HG03432 (cell line): Measurements from ENCODE around the gene FOXM1.

Experiments used
- ATAC-seq: cut with Tn5 transposase; IDR thresholded peaks from one replicate; pipeline ENCODE4 v1.9.1; 2021; ENCODE audit warnings: mild to moderate bottlenecking, moderate library complexity; ENCODE audit not compliant: unreplicated experiment

Gene FOXM1

DNA sequence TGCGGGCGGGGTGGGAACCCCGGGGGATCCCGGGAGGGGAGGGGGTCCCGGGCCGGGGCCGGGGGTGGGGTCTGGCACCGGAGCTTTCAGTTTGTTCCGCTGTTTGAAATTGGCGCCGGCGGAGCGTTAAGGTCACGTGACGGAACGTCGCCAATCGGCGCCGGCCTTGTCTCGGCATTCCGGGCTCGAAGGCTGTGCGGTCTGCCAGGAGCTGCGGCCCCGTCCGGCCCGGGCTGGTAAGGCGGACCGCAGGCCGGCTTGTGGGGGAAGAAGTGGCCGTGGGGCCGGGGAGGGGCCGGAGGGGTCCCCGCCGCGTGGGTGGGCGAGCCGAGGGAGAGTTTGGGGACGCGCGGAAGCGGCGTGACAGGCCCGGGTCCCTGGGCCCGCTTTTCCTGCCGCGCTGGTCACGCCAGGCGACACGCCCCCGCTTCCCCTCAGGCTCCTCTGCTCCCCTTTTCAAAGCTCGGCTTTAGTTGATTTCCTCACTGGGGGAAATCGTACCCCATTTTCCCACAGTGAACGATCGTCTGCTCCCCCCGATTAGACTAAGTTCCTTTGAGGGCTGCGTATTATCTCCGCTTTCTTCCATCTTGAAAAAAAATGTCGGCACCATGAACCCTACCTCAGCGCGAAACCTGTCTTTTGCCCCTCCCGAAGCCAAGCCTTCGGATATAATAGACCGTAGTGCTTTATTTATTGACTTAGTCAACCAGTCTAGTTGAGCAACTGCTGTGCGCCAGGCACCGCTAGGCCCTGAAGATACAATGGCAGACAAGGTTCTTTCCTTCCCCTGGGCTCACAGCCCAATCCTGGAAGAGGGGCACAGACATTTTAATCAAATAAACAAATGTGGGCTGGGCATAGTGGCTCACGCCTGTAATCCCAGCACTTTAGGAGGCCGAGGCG lies at the start of gene FOXM1, which contains the start of gene RHNO1:
Gene FOXM1 (minus strand): TSS at position 128 of the 906 bp plus-strand sequence. CDS start 2,696 bp downstream, outside the sequence.
Gene RHNO1 (plus strand): TSS at position 177 of the 906 bp plus-strand sequence. CDS start 8,144 bp downstream, outside the sequence.
- peak; percentile 88 for ATAC-seq

DNA sequence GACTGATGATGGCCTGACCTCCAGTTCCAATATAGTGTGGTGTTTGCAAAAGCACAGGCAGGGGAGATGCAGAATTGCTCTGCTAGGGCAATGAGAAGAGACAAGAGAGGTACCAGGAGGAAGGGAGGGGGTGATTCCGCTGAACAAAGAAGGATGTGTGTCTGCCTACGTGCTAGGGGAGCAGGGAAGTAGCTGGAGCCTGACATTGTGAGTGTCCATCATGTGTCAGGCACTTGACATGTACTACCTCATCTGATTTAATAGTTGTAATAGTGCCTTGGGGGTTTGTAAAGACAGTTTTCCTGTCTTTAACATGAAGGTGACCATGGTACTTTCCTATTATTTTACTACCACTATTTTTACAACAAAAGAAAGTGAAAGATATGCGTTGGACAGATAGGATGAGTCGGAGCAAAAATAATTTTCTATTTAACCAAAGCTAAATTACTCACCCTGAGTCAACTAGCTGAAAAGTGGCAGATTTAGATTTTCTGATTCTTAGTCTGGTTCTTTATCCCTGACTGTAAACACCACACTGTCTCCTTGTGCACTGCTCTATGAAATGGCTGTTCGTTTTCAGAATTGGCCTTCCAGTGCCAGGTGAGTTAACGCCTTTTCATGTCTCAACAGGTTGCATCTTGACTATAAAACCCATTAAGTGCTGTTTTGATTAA lies 48.5 kb upstream of the FOXM1 start:
- no peak for ATAC-seq

DNA sequence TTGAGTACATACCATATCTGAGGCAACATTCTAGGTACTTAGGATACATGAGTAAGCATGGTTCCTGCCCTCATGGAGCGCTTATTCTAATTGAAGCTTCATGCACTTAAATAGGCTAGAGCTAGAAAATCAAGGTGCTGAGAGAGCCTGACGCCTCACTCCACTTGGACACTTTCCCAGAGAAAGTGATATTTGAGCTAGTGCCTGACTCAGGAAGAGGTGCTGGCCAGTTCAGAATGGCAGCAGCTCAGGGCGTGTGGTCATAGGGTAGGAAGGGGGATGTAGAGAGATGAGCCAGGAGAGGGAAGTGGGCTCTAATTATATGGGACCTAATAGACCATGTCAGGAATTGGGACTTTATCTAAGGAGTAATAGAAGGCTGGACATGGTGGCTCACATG lies 47.0 kb upstream of the FOXM1 start:
- ATAC-seq, result no peak

DNA sequence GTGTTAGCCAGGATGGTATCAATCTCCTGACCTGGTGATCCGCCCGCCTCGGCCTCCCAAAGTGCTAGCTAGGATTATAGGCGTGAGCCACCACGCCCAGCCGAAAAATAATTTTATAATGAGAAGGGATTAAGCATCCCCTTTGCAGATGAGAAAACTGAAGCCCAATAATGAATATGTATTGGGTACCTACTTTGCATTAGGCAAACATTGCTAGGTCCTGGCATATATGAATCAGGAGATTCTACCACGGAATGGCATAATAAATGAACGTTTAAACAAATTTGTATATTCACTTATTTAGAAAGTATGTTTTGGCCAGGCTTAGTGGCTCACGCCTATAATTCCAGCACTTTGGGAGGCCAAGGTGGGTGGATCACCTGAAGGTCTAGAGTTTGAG lies 46.1 kb upstream of the FOXM1 start:
- ATAC-seq, result no peak

GRCh38 chr12:2922329-2922728 lies 45.4 kb upstream of the FOXM1 start:
- ATAC-seq, result no peak

DNA sequence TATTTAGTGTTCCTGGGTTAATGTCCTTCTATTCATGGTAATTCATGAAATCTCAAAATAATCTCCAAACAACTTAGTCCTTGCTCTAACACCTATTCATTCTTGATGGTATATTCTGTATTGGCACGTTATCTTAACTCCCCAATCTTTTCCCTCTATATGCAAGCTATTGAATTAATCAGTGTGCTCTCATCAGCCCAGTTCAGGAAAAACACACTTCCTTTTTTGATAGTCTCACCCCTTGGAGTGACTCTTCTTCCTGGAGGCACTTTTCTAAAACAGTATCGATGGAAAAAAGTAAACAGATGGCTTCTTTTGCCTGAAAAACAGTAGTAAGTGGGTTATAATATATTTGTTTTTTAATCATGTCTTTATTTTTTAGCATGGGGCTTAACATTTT lies 42.3 kb upstream of the FOXM1 start:
- ATAC-seq, result no peak

- no peak for ATAC-seq
Measured at GRCh38 chr12:2912216-2912575, 35.2 kb upstream of the FOXM1 start.

DNA sequence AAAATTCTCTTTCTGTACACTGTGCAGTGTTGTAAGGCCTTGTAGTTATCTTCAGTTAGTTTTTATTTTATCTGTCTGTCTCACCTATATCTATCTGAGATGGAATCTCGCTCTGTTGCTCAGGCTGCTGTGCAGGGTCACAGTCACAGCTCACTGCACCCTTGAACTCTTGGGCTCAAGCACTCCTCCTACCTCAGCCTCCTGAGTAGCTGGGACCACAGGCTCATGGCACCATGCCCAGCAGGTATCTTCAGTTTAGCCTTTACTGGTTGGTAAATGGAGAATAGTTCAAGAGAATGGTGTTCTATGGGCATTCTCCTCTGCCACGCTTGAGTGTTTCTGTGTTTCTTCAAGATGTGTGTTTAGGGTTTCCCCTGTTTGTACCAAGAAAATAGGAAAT lies 27.3 kb upstream of the FOXM1 start:
- ATAC-seq, result no peak

DNA sequence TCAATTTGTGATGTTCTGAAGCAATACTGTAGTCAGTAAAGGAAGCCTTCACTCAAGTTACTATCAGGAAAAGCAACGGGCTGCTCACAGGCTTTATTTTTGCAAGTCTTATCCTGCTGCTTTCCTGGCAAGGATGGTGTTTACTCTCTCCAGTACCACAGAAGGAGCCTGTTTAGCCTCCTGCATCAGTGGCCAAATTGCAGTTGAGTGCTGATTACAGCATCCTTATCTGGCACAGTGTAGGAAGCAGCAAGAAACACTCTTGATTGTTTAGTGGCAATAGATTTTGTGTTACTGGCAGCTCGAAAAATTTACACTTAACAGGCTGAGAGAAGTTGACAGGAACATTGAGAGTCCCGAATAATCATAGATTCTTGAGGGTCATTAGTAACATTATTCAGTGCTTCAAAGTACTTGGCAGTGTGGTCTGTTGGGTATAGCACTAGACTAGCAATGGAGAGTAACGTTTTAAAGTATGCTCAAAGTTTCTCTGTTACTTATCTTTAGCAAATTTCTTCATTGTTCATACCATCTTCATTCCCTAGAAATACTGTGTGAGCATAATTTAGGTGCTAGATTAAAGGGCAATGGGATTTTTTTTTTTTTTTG lies 25.4 kb upstream of the FOXM1 start:
- ATAC-seq, result no peak

GRCh38 chr12:2900642-2901041 lies 23.7 kb upstream of the FOXM1 start:
- no peak for ATAC-seq

DNA sequence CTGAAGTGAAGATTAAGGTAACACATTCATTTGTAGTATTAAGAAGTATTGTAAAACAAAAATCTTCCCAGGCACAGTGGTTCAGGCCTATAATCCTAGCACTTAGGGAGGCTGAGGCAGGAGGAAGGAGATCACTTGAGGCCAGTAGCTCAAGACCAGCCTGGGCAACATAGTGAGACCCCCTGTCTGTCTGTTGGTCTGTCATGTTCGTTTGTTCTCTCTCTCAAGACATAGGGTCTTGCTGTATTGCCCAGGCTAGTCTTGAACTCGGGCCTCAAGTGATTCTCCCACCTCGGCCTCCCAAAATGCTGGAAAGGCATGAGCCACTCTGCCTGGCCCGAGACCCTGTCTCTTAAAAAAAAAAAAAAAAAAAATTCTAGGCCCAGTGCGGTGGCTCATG lies 20.4 kb upstream of the FOXM1 start:
- ATAC-seq, result no peak

DNA sequence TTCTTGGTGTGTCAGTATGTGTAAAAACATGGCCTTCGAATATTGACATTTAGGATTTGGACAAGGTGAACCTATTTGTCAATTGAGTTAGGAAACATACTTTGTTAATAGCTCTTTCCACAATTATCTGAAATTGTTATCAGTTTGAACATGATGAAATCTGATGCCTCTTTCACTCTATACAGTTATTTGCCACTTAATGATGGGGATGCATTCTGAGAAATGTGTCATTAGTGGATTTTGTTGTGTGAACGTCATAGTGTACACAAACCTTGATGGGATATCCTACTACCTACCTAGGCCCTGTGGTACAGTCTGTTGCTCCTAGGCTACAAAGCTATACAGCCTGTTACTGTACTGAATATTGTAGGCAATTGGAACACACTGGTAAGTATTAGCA lies 18.5 kb upstream of the FOXM1 start:
- no peak for ATAC-seq

DNA sequence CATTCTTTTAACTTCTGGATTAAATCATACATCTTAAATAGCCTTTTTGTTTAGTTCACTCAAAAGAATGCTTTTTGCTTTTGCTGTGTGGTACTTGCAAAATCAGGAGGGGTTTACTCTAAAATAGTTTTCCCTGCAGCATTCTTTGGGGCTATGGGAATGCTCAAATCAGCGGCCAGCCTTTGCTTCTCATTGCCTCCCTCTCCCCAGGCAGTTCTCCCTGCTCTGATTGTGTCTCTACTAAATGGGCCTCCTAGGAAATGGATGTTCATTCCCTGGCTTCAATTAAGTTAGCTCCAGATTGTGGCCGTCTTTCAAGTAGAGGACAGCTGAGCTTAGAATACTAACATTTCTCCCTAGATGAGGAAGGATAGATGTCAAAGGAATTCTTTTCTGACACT lies 18.1 kb upstream of the FOXM1 start:
- no peak for ATAC-seq

DNA sequence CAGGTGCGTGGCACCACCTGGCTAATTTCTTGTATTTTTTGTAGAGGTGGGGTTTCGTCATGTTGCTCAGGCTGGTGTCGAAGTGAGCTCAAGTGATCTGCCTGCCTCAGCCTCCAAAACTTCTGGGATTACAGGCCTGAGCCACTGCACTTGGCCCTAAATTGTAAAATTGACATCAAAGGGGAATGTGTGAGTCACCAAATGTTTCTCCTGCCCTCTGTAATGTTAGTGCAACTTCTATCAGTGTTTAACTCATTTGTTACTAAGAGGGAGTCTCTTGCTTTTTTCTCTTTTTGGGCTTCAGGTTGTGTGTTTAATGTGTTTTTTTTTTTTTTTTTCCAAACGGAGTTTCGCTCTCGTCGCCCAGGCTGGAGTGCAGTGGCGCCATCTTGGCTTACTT lies 16.0 kb upstream of the FOXM1 start:
- no peak for ATAC-seq

DNA sequence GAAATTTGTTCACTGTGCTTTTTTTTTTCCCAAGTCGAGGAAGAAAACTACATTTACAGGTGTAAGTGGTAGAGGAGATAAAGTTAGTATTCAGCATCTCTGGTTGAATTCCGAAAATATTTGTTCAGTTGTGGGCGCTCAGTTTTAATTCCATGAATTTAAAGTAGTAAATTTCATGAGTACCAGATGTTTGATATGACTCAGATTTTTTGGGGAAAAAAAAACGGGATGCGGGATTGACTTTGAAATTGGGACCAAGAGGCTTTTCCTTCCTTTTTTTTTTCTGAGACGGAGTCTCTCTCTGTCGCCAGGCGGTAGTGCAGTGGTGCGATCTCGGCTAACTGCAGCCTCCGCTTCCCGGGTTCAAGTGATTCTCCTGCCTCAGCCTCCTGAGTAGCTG lies 15.3 kb upstream of the FOXM1 start:
- no peak for ATAC-seq

- peak; percentile 23 for ATAC-seq
Measured at GRCh38 chr12:2891240-2892053, 14.5 kb upstream of the FOXM1 start.

GRCh38 chr12:2890388-2891239 lies 13.6 kb upstream of the FOXM1 start, which contains the start of gene TULP3:
Gene TULP3, plus strand, starts transcription at chr12:2890891. Its CDS starts 57 bp downstream, at chr12:2890948.
- ATAC-seq, result peak; percentile 97

- ATAC-seq, result no peak
Measured at GRCh38 chr12:2890001-2890387, 13.0 kb upstream of the FOXM1 start.

DNA sequence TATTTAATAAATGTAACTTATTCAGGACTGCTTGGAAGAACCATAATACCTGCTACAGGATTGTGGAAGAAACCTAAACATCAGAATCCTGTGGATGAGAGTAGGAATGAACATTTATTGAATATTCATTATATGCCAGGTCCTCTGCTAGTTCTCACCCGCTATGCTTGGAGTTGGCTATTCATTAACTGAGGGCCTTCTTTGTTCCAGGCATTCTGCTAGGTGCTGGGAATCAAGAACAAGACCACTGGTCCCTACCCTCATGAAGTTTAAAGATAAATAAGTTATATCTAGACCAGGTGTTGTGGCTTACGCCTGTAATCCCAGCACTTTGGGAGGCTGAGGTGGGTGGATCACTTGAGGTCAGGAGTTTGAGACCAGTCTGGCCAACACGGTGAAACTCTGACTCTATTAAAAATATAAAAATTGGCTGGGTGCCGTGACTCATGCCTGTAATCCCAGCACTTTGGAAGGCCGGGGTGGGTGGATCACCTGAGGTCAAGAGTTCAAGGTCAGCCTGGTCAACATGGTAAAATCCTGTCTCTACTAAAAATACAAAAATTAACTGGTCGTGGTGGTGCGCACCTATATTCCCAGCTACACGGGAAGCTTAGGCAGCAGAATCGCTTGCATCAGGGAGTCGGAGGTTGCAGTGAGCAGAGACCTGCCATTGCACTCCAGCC lies 9.9 kb upstream of the FOXM1 start:
- no peak for ATAC-seq
